GM23338 (cell line): ENCODE measurements around the gene HSH2D. TPM values are rescaled to one million over a fixed set of nuclear protein-coding genes. Genes with fewer than 3 reads are reported as not detected.

Experiments
- ATAC-seq: fragments of 200-7000 bp; cut with Tn5 transposase; 3 replicates; pipeline ENCODE4 v1.9.1; 2020
- DNase-seq: peaks from one replicate; pipeline ENCODE4 v3.0.0-alpha.2; 2015; ENCODE audit warnings: low spot score
- H2AFZ ChIP-seq: fragments of 200-600 bp; sonication (generic); 2 replicates; pipeline ENCODE4 v1.8.0; 2016; ENCODE audit warnings: antibody characterized with exemption, mild to moderate bottlenecking, moderate library complexity
- H3F3A ChIP-seq: fragments of 200-600 bp; sonication (generic); replicated peaks from 2 replicates; pipeline ENCODE4 v1.8.0; 2017; ENCODE audit warnings: antibody characterized with exemption, mixed run types, low read depth
- H3K27ac ChIP-seq: fragments of 200-600 bp; sonication (generic); 2 replicates; pipeline ENCODE4 v1.6.1; 2016; ENCODE audit warnings: low read depth
- H3K27me3 ChIP-seq: fragments of 200-600 bp; sonication (generic); 2 replicates; pipeline ENCODE4 v1.8.0; 2016; ENCODE audit warnings: mild to moderate bottlenecking, mixed run types, moderate library complexity; ENCODE audit not compliant: insufficient read depth
- H3K36me3 ChIP-seq: fragments of 200-600 bp; sonication (generic); 2 replicates; pipeline ENCODE4 v1.8.0; 2016; ENCODE audit warnings: mild to moderate bottlenecking; ENCODE audit not compliant: insufficient read depth
- H3K4me1 ChIP-seq: fragments of 200-600 bp; sonication (generic); 2 replicates; pipeline ENCODE4 v1.8.0; 2016; ENCODE audit warnings: mild to moderate bottlenecking, moderate library complexity; ENCODE audit not compliant: insufficient read depth
- H3K4me2 ChIP-seq: fragments of 200-600 bp; sonication (generic); 2 replicates; pipeline ENCODE4 v1.7.1; 2017; ENCODE audit warnings: mixed run types
- H3K4me3 ChIP-seq: fragments of 200-600 bp; sonication (generic); 2 replicates; pipeline ENCODE4 v1.6.1; 2016; ENCODE audit warnings: mixed run types
- H3K79me2 ChIP-seq: fragments of 200-600 bp; sonication (generic); replicated peaks from 2 replicates; pipeline ENCODE4 v1.8.0; 2017; ENCODE audit warnings: mild to moderate bottlenecking; ENCODE audit not compliant: insufficient read depth
- H3K9me2 ChIP-seq: fragments of 200-600 bp; sonication (generic); 2 replicates; pipeline ENCODE4 v1.8.0; 2017; ENCODE audit not compliant: insufficient read depth
- H4K20me1 ChIP-seq: fragments of 200-600 bp; sonication (generic); replicated peaks from 2 replicates; pipeline ENCODE4 v1.8.0; 2017; ENCODE audit warnings: mild to moderate bottlenecking; ENCODE audit not compliant: insufficient read depth
- H3K27ac Mint-ChIP-seq: 2 replicates; pipeline ENCODE4 v1.8.0; 2020; ENCODE audit warnings: inconsistent platforms, mild to moderate bottlenecking, moderate library complexity, mixed read lengths
- H3K27me3 Mint-ChIP-seq: 3 replicates; pipeline ENCODE4 v1.8.0; 2022; ENCODE audit warnings: low read depth, mild to moderate bottlenecking, moderate library complexity, mixed read lengths, inconsistent platforms; ENCODE audit not compliant: insufficient read depth, poor library complexity
- H3K36me3 Mint-ChIP-seq: 3 replicates; pipeline ENCODE4 v1.8.0; 2021; ENCODE audit warnings: low read depth, mild to moderate bottlenecking, inconsistent platforms, moderate library complexity, mixed read lengths
- H3K4me1 Mint-ChIP-seq: 3 replicates; pipeline ENCODE4 v1.8.0; 2020; ENCODE audit warnings: mild to moderate bottlenecking, inconsistent platforms, mixed read lengths
- H3K4me3 Mint-ChIP-seq: 3 replicates; pipeline ENCODE4 v1.8.0; 2021; ENCODE audit warnings: moderate library complexity, mild to moderate bottlenecking, inconsistent platforms, mixed read lengths
- H3K9me3 Mint-ChIP-seq: 3 replicates; pipeline ENCODE4 v1.8.0; 2020; ENCODE audit warnings: moderate library complexity, mild to moderate bottlenecking, inconsistent platforms, mixed read lengths
- CREB1 ChIP-seq: fragments of 250-450 bp; sonication (Bioruptor Pico); IDR thresholded peaks from 2 replicates; pipeline ENCODE4 v1.5.0; 2020; ENCODE audit warnings: low read depth, mild to moderate bottlenecking, moderate library complexity
- CTCF ChIP-seq, 2 experiments: fragments of 200-600 bp in 1 of 2; sonication (generic) in 1 of 2; conservative IDR thresholded peaks; 2 replicates each; pipeline versions ENCODE4 v1.5.1 to v1.6.1; 2016 to 2017; ENCODE audit warnings: antibody characterized with exemption in 2 of 2, low read depth in 2 of 2, mild to moderate bottlenecking in 2 of 2, moderate library complexity in 1 of 2
- ETS1 ChIP-seq: IDR thresholded peaks from 2 replicates; pipeline ENCODE4 v1.6.1; 2016; ENCODE audit warnings: antibody characterized with exemption
- EZH2 ChIP-seq: fragments of 200-600 bp; sonication (generic); IDR thresholded peaks from one replicate; pipeline ENCODE4 v1.8.0; 2017; ENCODE audit warnings: antibody characterized with exemption, mild to moderate bottlenecking, low read depth; ENCODE audit not compliant: unreplicated experiment
- EZH2phosphoT487 ChIP-seq: fragments of 200-600 bp; sonication (generic); IDR thresholded peaks from one replicate; pipeline ENCODE4 v1.8.1; 2018; ENCODE audit warnings: antibody characterized with exemption; ENCODE audit not compliant: unreplicated experiment
- JUNB ChIP-seq: IDR thresholded peaks from one replicate; pipeline ENCODE4 v1.6.1; 2016; ENCODE audit warnings: antibody characterized with exemption; ENCODE audit not compliant: unreplicated experiment
- POLR2AphosphoS5 ChIP-seq: IDR thresholded peaks from 2 replicates; pipeline ENCODE4 v1.6.1; 2016; ENCODE audit warnings: antibody characterized with exemption, low read depth
- ZNF114 ChIP-seq: fragments of 250-450 bp; sonication (Bioruptor Pico); IDR thresholded peaks from 2 replicates; pipeline ENCODE4 v1.5.0; 2020; ENCODE audit warnings: mild to moderate bottlenecking, moderate library complexity
- ZNF331 ChIP-seq: fragments of 250-450 bp; sonication (Bioruptor Pico); IDR thresholded peaks from 2 replicates; pipeline ENCODE4 v1.5.0; 2020; ENCODE audit warnings: low read depth, mild to moderate bottlenecking, moderate library complexity
- polyA plus RNA-seq: library from polyadenylated mRNA; unstranded; fragments of >200 nt; fragmentation: Nextera tagmentation; extraction: Ambion mirVana; gene quantifications from 2 replicates; pipeline ENCODE4 v1.2.1, GENCODE V29; 2016
- total RNA-seq: library from RNA; depleted of rRNA; stranded (reverse); fragments of >200 nt; shearing (Covaris generic); gene quantifications from 2 replicates; pipeline ENCODE4 v1.2.3, GENCODE V29; 2014

The HSH2D gene
- total and polyA plus RNA-seq, 2 experiments from 2014 or later, result 0.81 to 1.4 TPM

- no peak for ATAC-seq
- H3K36me3 ChIP-seq, result peaks cover 9% of the 10 kb centered on the region
Observed at GRCh38 chr19:16133818-16134217, 9.7 kb upstream of the HSH2D start.

GRCh38 chr19:16134510-16134909, 9.0 kb upstream of the HSH2D start:
- ATAC-seq (no peak), DNase-seq (no peak)
- Histone ChIP-seq H4K20me1 (peaks cover 3% of the 10 kb centered on the region; the same call in 1 of the 2 replicates), H3K27ac (no peak overlapping the region), H3K4me2 (no peak overlapping the region), H3K4me3 (no peak overlapping the region), H3K4me1 (no peaks in the 10 kb centered on the region), H3F3A (no peaks in the 10 kb centered on the region), H3K79me2 (no peaks in the 10 kb centered on the region), H2AFZ (no peak overlapping the region), H3K9me2 (no peaks in the 10 kb centered on the region), H3K36me3 (peaks cover 9% of the 10 kb centered on the region), H3K27me3 (no peaks in the 10 kb centered on the region)
- Mint-ChIP-seq H3K4me1 (0 out of 3 replicates have a peak, but pooled peaks cover 4% of the 10 kb centered on the region), H3K9me3 (peaks cover 2% of the 10 kb centered on the region), H3K27me3 (peaks cover 5% of the 10 kb centered on the region), H3K36me3 (peaks cover 49% of the 10 kb centered on the region), H3K27ac (no peak overlapping the region), H3K4me3 (no peak overlapping the region)
- TF ChIP-seq CTCF (conservative IDR thresholded peaks at IDR 0.05; ENCODE audit: low read depth in 2 of 2), result no peak
- TF ChIP-seq ZNF331 (CRISPR knock-in tag), result no peak
- no peak for TF ChIP-seq ZNF114 (CRISPR knock-in tag)
- TF ChIP-seq EZH2phosphoT487, result no peak
- no peak for TF ChIP-seq POLR2AphosphoS5
- TF ChIP-seq ETS1, result no peak
- no peak for TF ChIP-seq JUNB

More at GRCh38 chr19:16133818-16134217, 9.7 kb upstream of the HSH2D start:
- Histone ChIP-seq H3K9me2 (no peaks in the 10 kb centered on the region), H3K27ac (no peak overlapping the region), H2AFZ (no peak overlapping the region), H3K4me1 (no peaks in the 10 kb centered on the region), H4K20me1 (peaks cover 3% of the 10 kb centered on the region; the same call in 1 of the 2 replicates), H3K4me2 (no peak overlapping the region), H3K27me3 (no peaks in the 10 kb centered on the region), H3K4me3 (no peak overlapping the region), H3K79me2 (no peaks in the 10 kb centered on the region), H3F3A (no peaks in the 10 kb centered on the region)
- Mint-ChIP-seq H3K27ac (no peak overlapping the region), H3K4me1 (0 out of 3 replicates have a peak, but pooled peaks cover 4% of the 10 kb centered on the region), H3K4me3 (no peak overlapping the region), H3K9me3 (peaks cover 2% of the 10 kb centered on the region), H3K27me3 (peaks cover 5% of the 10 kb centered on the region), H3K36me3 (peaks cover 56% of the 10 kb centered on the region)
- TF ChIP-seq CTCF (conservative IDR thresholded peaks at IDR 0.05; ENCODE audit: low read depth in 2 of 2) (no peak), ZNF114 (CRISPR knock-in tag) (no peak), CREB1 (CRISPR knock-in tag) (no peak), JUNB (no peak), EZH2 (no peak)
- DNase-seq, result no peak
